ENCODE results near the gene GSN. TPM values are rescaled to one million over a fixed set of nuclear protein-coding genes. Genes with fewer than 3 reads are reported as not detected.
A peak's percentile ranks its signal among the peaks of the same experiment; 100 is the strongest.
"Not testable (repeated sequence)": the region's sequence is repeated elsewhere in the genome, so short reads cannot be mapped to it uniquely, and the experiment has no call there.

Gene GSN
- total RNA-seq, 1 donor = 253 TPM

DNA sequence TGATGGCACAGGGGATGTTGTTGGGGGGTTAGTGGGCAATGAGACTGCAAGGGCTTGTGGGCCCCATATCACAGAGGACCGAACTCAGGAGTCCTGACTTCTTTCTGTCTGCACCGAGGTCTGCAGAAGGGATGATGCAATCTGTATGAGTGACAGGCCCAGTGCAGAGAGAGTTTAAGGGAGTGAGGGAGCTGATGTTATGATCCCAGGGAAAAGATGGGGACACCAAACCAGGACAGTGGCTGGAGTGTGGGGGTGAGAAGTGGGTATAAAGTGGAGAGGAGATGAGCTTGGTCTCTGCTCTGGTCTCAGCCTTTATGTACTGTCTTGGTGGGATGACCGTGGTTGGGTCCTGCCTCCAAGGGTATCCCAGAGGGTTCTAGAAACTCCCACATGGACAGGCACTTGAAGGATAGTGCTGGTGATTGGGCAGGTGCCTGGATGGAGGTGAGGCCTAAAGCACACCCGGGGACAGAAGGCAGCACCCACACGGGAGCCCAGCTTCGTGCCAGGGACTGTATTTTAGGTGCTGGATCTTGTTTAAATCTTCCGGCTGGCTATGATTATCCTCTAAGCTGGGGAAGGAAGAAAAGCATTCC is 21.9 kb downstream of the GSN start:
- TF ChIP-seq, protein P1, sequence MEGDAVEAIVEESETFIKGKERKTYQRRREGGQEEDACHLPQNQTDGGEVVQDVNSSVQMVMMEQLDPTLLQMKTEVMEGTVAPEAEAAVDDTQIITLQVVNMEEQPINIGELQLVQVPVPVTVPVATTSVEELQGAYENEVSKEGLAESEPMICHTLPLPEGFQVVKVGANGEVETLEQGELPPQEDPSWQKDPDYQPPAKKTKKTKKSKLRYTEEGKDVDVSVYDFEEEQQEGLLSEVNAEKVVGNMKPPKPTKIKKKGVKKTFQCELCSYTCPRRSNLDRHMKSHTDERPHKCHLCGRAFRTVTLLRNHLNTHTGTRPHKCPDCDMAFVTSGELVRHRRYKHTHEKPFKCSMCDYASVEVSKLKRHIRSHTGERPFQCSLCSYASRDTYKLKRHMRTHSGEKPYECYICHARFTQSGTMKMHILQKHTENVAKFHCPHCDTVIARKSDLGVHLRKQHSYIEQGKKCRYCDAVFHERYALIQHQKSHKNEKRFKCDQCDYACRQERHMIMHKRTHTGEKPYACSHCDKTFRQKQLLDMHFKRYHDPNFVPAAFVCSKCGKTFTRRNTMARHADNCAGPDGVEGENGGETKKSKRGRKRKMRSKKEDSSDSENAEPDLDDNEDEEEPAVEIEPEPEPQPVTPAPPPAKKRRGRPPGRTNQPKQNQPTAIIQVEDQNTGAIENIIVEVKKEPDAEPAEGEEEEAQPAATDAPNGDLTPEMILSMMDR (IDR thresholded peaks at IDR 0.05; ENCODE audit: insufficient read depth, low read length) = no peak
- no peak overlapping the region for H3K4me3 ChIP-seq (ENCODE audit: low read depth, low read length)
- DNase-seq (ENCODE audit: low read depth) = peak; percentile 35

DNA sequence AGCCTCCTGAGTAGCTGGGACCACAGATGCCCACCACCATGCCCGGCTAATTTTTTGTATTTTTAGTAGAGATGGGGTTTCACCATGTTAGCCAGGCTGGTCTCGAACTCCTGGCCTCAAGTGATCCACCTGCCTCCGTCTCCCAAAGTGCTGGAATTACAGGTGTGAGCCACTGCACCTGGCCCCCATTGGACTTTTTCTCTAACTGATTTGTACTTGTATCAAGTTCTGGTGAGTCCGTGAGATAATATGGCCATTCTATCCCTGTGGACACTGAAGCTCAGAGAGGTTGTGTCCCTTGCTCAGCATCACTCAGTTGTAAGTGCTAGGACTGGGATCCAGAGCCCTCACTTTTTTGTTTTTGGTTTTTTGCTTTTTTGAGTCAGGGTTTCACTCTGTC is 23.6 kb downstream of the GSN start:
- not testable (repeated sequence) for DNase-seq (ENCODE audit: low read depth); H3K4me3 ChIP-seq (ENCODE audit: low read depth, low read length)

DNA sequence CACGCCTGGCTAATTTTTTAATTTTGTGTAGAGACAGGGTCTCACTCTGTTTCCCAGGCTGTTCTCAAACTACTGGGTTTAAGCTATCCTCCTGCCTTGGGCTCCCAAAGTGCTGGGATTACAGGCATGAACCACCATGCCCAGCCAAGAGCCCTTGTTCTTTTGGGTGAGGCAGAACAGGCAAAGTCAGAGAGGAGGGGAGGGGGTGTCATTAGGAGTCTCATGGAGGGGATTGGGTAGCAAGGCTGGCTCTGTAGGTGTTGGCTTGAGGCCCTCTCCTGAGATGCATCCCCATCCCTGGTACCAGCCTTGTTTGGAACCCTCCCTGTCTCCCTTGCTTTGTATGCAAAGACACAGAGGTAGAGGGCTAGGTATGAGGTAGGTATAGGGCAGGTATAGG is 24.1 kb downstream of the GSN start:
- no peak for DNase-seq (ENCODE audit: low read depth)
- H3K4me3 ChIP-seq (ENCODE audit: low read depth, low read length) = no peak overlapping the region
- TF ChIP-seq, protein P1 (IDR thresholded peaks at IDR 0.05; ENCODE audit: insufficient read depth, low read length) = no peak

DNA sequence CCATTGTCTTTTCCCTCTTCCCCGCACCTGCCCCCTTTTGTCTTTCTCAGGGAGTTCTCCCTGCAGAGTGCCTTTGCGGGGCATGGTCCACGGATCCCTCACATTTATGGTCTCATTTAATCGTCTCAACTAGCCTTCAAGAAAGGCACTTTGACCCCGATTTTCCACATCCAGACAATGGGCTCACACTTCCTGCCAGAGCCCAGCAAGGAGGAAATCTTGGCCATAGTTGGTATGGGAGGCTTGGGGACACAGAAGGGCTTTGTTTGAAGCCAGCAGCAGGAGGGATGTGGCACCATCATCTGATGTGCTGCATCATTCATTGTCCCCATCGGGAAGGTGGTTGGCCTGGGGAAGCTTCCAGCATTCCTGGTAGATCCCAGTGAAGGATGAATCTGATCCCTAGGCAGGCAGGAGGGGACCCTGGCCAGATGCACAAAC is 24.9 kb downstream of the GSN start:
- no peak overlapping the region for H3K4me3 ChIP-seq (ENCODE audit: low read depth, low read length)
- TF ChIP-seq, protein P1 (IDR thresholded peaks at IDR 0.05; ENCODE audit: insufficient read depth, low read length) = no peak
- no peak for DNase-seq (ENCODE audit: low read depth)

DNA sequence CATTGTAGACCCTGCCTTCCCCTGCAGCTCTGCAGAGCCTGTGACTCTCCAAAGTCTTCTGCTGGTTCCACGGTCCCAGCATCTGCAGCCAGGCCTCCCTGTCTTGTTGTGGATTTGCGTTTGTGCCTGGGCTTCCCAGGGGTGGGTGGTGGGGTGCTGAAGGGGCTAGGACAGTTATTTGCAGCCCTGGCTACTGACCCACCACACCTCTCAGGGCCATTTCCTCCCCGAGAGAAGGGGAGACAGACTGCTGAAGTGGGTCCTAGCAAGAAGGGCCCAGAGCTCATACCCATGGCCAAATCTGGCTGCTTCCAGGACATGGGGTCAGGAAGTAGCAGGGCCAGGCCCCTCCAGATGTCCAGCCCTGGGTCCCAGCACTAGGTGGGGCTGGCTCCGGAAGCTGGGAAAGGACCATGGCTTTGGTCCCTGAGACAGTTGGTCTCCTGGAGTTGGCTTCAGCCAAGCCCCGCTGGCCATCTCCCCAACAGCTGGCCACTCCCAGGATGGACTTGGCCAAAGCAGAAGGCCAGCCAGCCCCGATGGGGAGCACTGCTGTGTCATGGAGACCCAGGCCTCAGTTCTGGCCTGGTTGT is 26.3 kb downstream of the GSN start:
- DNase-seq (ENCODE audit: low read depth) = peak; percentile 13
- TF ChIP-seq, protein P1 (IDR thresholded peaks at IDR 0.05; ENCODE audit: insufficient read depth, low read length) = no peak
- H3K4me3 ChIP-seq (ENCODE audit: low read depth, low read length) = no peak overlapping the region

DNA sequence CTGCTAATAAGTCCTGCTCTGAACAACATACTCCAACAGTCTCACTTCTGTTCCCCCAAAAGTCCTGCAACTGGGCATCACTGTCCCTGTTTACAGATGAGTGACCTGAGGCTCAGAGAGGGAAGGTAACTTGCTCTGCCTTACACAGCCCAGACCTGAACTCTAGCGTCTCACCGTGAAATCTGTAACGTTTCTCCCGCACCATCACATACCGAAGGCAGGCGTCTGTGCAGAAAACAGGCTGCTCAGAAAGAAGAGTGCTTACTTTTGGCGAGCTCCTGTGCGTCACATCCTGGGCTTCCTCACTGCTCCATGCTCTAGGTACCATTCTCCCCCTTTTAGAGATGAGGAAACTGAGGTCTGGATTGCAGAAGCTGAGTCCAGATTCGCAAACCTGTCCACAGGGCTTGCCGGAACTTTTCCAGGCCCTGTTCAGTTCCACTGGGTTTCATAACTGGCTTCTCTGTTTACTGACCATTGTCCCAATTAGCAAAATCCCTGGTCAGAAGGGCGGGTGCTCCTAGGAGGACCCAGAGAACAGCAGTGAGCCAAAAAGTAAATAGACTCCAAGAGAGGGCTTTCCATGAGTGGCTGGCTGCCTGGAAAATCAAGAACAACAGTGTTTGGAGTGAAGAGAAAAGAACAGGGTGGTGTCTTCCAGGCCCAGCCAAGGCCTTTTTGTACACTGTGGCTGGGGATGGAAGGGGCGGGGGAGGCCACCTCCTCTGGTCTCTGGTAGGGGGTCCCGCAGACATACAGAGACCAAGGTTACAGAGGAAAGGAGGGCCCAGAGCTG is 27.1 kb downstream of the GSN start:
- H3K4me3 ChIP-seq (ENCODE audit: low read depth, low read length) = no peak overlapping the region
- peak; percentile 64 for DNase-seq (ENCODE audit: low read depth)
- TF ChIP-seq, protein P1 (IDR thresholded peaks at IDR 0.05; ENCODE audit: insufficient read depth, low read length) = no peak

DNA sequence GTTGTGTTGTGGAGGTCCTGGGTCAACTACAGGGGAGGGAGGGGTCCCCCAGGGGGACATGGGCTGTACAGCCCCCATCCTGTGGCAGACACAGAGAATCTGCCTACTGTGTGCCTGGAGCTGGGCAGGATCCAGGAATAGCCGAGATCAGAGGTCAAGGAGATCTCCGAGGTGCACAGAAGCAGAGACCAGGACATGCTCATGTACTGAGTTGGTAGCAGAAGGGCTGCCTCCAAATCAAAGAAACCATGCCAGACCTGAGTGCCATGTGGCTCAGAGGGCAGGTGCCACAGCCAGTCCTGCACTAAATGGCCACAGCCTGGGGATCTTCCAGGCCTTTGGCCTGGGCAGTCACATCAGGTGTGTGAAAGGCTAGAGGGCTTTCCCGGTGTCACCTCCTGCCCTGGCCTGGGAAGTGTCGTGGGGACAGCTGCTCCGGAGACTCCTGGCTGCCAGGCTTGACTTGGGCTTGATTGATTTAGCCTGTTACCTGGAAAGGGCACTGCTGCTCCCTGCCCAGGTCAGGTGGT is 27.8 kb downstream of the GSN start:
- no peak overlapping the region for H3K4me3 ChIP-seq (ENCODE audit: low read depth, low read length)
- TF ChIP-seq, protein P1 (IDR thresholded peaks at IDR 0.05; ENCODE audit: insufficient read depth, low read length) = no peak
- DNase-seq (ENCODE audit: low read depth) = no peak

Measured in fibroblast of the aortic adventitia (primary cell).